ENCODE results near the gene ADAMTS17. TPM values are rescaled to one million over a fixed set of nuclear protein-coding genes. Genes with fewer than 3 reads are reported as not detected.

ADAMTS17 gene
- total RNA-seq, 1 experiment from 2014 or later, result 0.15 TPM

GRCh38 chr15:100159436-100159835, 182.3 kb downstream of the ADAMTS17 start:
- CTCF ChIA-PET, result no interaction called here
- BruUV-seq (replicated peaks), result no TSS peak
- H3K4me1 ChIP-seq (ENCODE audit: insufficient read depth, low read length, poor library complexity, severe bottlenecking), result no peaks in the 10 kb centered on the region

GRCh38 chr15:100158356-100158755, 183.4 kb downstream of the ADAMTS17 start:
- TF ChIP-seq EZH2 (IDR thresholded peaks at IDR 0.05; ENCODE audit: borderline replicate concordance, low read depth, low read length, poor library complexity, severe bottlenecking), result no peak
- TF ChIP-seq CTCF (conservative IDR thresholded peaks at IDR 0.05; ENCODE audit: low read depth, low read length), result no peak
- intact Hi-C loops (cut with micrococcal nuclease; ENCODE audit: unreplicated experiment), result no loop called here
- H3K9me3 ChIP-seq (ENCODE audit: low read depth, low read length, poor library complexity, severe bottlenecking), result peaks cover 8% of the 10 kb centered on the region
- POLR2A ChIA-PET (ENCODE audit: low non-redundant PET), result no interaction called here
- CTCF ChIA-PET, result no interaction called here
- no peak overlapping the region for H3K4me3 ChIP-seq (ENCODE audit: low read depth, low read length, poor library complexity, severe bottlenecking)
- no peaks in the 10 kb centered on the region for H3K27me3 ChIP-seq (replicated peaks; ENCODE audit: insufficient read depth, low read depth, low read length, poor library complexity)
- DNase-seq (ENCODE audit: low spot score), result no peak
- BruUV-seq (replicated peaks), result no TSS peak
- H3K36me3 ChIP-seq (ENCODE audit: insufficient read depth, low read length, poor library complexity, severe bottlenecking), result no peaks in the 10 kb centered on the region
- H3K4me1 ChIP-seq (ENCODE audit: insufficient read depth, low read length, poor library complexity, severe bottlenecking), result no peaks in the 10 kb centered on the region
- no peak overlapping the region for H3K27ac ChIP-seq (ENCODE audit: low read depth, low read length, poor library complexity, severe bottlenecking)

More at GRCh38 chr15:100159436-100159835, 182.3 kb downstream of the ADAMTS17 start:
- Histone ChIP-seq H3K27me3 (replicated peaks; ENCODE audit: insufficient read depth, low read depth, low read length, poor library complexity) (no peaks in the 10 kb centered on the region), H3K4me3 (ENCODE audit: low read depth, low read length, poor library complexity, severe bottlenecking) (no peak overlapping the region), H3K27ac (ENCODE audit: low read depth, low read length, poor library complexity, severe bottlenecking) (no peak overlapping the region), H3K36me3 (ENCODE audit: insufficient read depth, low read length, poor library complexity, severe bottlenecking) (no peaks in the 10 kb centered on the region), H3K9me3 (ENCODE audit: low read depth, low read length, poor library complexity, severe bottlenecking) (peaks cover 8% of the 10 kb centered on the region)
- POLR2A ChIA-PET (ENCODE audit: low non-redundant PET), result no interaction called here
- intact Hi-C loops (cut with micrococcal nuclease; ENCODE audit: unreplicated experiment), result no loop called here
- TF ChIP-seq CTCF (conservative IDR thresholded peaks at IDR 0.05; ENCODE audit: low read depth, low read length) (no peak), EZH2 (IDR thresholded peaks at IDR 0.05; ENCODE audit: borderline replicate concordance, low read depth, low read length, poor library complexity, severe bottlenecking) (no peak)
- DNase-seq (ENCODE audit: low spot score), result no peak

GRCh38 chr15:100156201-100156600, 185.6 kb downstream of the ADAMTS17 start:
- no TSS peak for BruUV-seq (replicated peaks)
- CTCF ChIA-PET, result no interaction called here
- Histone ChIP-seq H3K36me3 (ENCODE audit: insufficient read depth, low read length, poor library complexity, severe bottlenecking) (no peaks in the 10 kb centered on the region), H3K27ac (ENCODE audit: low read depth, low read length, poor library complexity, severe bottlenecking) (no peak overlapping the region), H3K9me3 (ENCODE audit: low read depth, low read length, poor library complexity, severe bottlenecking) (peaks cover 8% of the 10 kb centered on the region), H3K27me3 (replicated peaks; ENCODE audit: insufficient read depth, low read depth, low read length, poor library complexity) (no peaks in the 10 kb centered on the region), H3K4me3 (ENCODE audit: low read depth, low read length, poor library complexity, severe bottlenecking) (no peak overlapping the region), H3K4me1 (ENCODE audit: insufficient read depth, low read length, poor library complexity, severe bottlenecking) (no peaks in the 10 kb centered on the region)
- POLR2A ChIA-PET (ENCODE audit: low non-redundant PET), result no interaction called here
- intact Hi-C loops (cut with micrococcal nuclease; ENCODE audit: unreplicated experiment), result no loop called here
- no peak for TF ChIP-seq CTCF (conservative IDR thresholded peaks at IDR 0.05; ENCODE audit: low read depth, low read length)
- no peak for TF ChIP-seq EZH2 (IDR thresholded peaks at IDR 0.05; ENCODE audit: borderline replicate concordance, low read depth, low read length, poor library complexity, severe bottlenecking)
- no peak for DNase-seq (ENCODE audit: low spot score)
